Measurements from ENCODE around the gene CFAP221. TPM values are rescaled to one million over a fixed set of nuclear protein-coding genes. Genes with fewer than 3 reads are reported as not detected.

CFAP221 gene
- total RNA-seq, 1 donor from 2014 or later: 1.8 TPM

GRCh38 chr2:119537792-119538191 lies 6.5 kb upstream of the CFAP221 start:
- no peak for DNase-seq (ENCODE audit: low read depth)
- Histone ChIP-seq H3K27me3 (ENCODE audit: control insufficient read depth, insufficient read depth, low read length) (peaks cover 3% of the 10 kb centered on the region), H3K4me3 (ENCODE audit: low read depth, low read length) (no peak overlapping the region), H3K36me3 (ENCODE audit: control insufficient read depth, insufficient read depth, low read length) (no peaks in the 10 kb centered on the region)
- TF ChIP-seq CTCF (IDR thresholded peaks at IDR 0.05; ENCODE audit: insufficient read depth, low read length, poor library complexity, severe bottlenecking): no peak

GRCh38 chr2:119541476-119541875 lies 2.8 kb upstream of the CFAP221 start:
- TF ChIP-seq CTCF (IDR thresholded peaks at IDR 0.05; ENCODE audit: insufficient read depth, low read length, poor library complexity, severe bottlenecking): no peak
- Histone ChIP-seq H3K4me3 (ENCODE audit: low read depth, low read length) (no peak overlapping the region), H3K36me3 (ENCODE audit: control insufficient read depth, insufficient read depth, low read length) (no peaks in the 10 kb centered on the region), H3K27me3 (ENCODE audit: control insufficient read depth, insufficient read depth, low read length) (peaks cover 3% of the 10 kb centered on the region)
- DNase-seq (ENCODE audit: low read depth): no peak

GRCh38 chr2:119544939-119545475 lies 758 bp downstream of the CFAP221 start:
- DNase-seq (ENCODE audit: low read depth): peak; percentile 45
- no peak for TF ChIP-seq CTCF (IDR thresholded peaks at IDR 0.05; ENCODE audit: insufficient read depth, low read length, poor library complexity, severe bottlenecking)
- Histone ChIP-seq H3K4me3 (ENCODE audit: low read depth, low read length) (peak overlapping the region; percentile 55), H3K27me3 (ENCODE audit: control insufficient read depth, insufficient read depth, low read length) (peaks cover 3% of the 10 kb centered on the region), H3K36me3 (ENCODE audit: control insufficient read depth, insufficient read depth, low read length) (no peaks in the 10 kb centered on the region)

- TF ChIP-seq CTCF (IDR thresholded peaks at IDR 0.05; ENCODE audit: insufficient read depth, low read length, poor library complexity, severe bottlenecking): no peak
- H3K4me3 ChIP-seq (ENCODE audit: low read depth, low read length): no peak overlapping the region
- no peak for DNase-seq (ENCODE audit: low read depth)
- H3K27me3 ChIP-seq (ENCODE audit: control insufficient read depth, insufficient read depth, low read length): no peaks in the 10 kb centered on the region
- no peaks in the 10 kb centered on the region for H3K36me3 ChIP-seq (ENCODE audit: control insufficient read depth, insufficient read depth, low read length)
Observed at GRCh38 chr2:119545754-119546446, 1.7 kb downstream of the CFAP221 start.

GRCh38 chr2:119546447-119546767 lies 2.2 kb downstream of the CFAP221 start:
- Histone ChIP-seq H3K36me3 (ENCODE audit: control insufficient read depth, insufficient read depth, low read length) (no peaks in the 10 kb centered on the region), H3K4me3 (ENCODE audit: low read depth, low read length) (no peak overlapping the region), H3K27me3 (ENCODE audit: control insufficient read depth, insufficient read depth, low read length) (no peaks in the 10 kb centered on the region)
- no peak for DNase-seq (ENCODE audit: low read depth)
- no peak for TF ChIP-seq CTCF (IDR thresholded peaks at IDR 0.05; ENCODE audit: insufficient read depth, low read length, poor library complexity, severe bottlenecking)

Data from kidney epithelial cell (primary cell).